Peyer's patch (tissue), 4 donors: ENCODE results near the gene FRMPD2.

Source experiments
- POLR2A ChIP-seq, 2 donors: fragments of 450-650 bp; IDR thresholded peaks; one replicate each; pipeline ENCODE4 v1.5.1; 2017; ENCODE audit warnings: antibody characterized with exemption in 2 of 2, mild to moderate bottlenecking in 2 of 2, moderate library complexity in 2 of 2
- TF ChIP-seq, protein P1 (sequence below), 6 experiments: fragments of 450-650 bp in 4 of 6; fragments of 200-600 bp in 2 of 6; sonication (generic) in 1 of 6; IDR thresholded peaks; one replicate each; pipeline ENCODE4 v1.5.1; 2017 to 2019; ENCODE audit warnings: antibody characterized with exemption in 6 of 6, mild to moderate bottlenecking in 3 of 6, moderate library complexity in 1 of 6

DNA sequence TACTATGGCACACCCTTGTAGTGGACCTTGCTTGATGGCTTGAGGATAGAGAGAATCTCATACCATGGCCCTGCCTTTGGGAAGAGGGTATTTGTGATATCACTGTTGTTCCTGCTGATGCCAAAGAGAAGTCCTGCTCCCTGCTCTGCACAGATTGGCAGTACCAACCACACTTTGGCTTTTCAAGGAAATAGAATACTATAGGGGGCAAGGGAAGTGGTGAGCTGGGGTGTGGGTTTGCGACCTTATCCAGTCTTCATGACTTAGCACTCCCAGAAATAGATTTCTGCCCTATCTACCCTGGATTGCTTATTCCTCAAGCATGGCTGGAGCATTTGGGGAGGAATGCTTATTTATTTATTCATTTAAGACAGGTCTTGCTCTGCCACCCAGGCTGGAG, 25.2 kb upstream of the FRMPD2 start:
- TF ChIP-seq, protein P1, sequence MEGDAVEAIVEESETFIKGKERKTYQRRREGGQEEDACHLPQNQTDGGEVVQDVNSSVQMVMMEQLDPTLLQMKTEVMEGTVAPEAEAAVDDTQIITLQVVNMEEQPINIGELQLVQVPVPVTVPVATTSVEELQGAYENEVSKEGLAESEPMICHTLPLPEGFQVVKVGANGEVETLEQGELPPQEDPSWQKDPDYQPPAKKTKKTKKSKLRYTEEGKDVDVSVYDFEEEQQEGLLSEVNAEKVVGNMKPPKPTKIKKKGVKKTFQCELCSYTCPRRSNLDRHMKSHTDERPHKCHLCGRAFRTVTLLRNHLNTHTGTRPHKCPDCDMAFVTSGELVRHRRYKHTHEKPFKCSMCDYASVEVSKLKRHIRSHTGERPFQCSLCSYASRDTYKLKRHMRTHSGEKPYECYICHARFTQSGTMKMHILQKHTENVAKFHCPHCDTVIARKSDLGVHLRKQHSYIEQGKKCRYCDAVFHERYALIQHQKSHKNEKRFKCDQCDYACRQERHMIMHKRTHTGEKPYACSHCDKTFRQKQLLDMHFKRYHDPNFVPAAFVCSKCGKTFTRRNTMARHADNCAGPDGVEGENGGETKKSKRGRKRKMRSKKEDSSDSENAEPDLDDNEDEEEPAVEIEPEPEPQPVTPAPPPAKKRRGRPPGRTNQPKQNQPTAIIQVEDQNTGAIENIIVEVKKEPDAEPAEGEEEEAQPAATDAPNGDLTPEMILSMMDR (IDR thresholded peaks at IDR 0.05) = no peak
- TF ChIP-seq POLR2A (IDR thresholded peaks at IDR 0.05) = no peak
